HL-60 (cell line): ENCODE data around the gene NHERF2.

Source experiments
- DNase-seq, 2 experiments: peaks; one replicate each; pipeline ENCODE4 v3.0.0-alpha.2; 2010 to 2020; ENCODE audit warnings: low read depth in 1 of 2, low spot score in 1 of 2
- H3K27ac ChIP-seq: fragments of 250-450 bp; sonication (Bioruptor Pico); replicated peaks from 2 replicates; pipeline ENCODE4 v1.5.1; 2020; ENCODE audit warnings: mild to moderate bottlenecking, moderate library complexity
- H3K27me3 ChIP-seq: fragments of 250-450 bp; sonication (Bioruptor Pico); 2 replicates; pipeline ENCODE4 v1.5.1; 2021; ENCODE audit warnings: mild to moderate bottlenecking, moderate library complexity; ENCODE audit not compliant: insufficient read depth, poor library complexity, severe bottlenecking
- H3K4me3 ChIP-seq: replicated peaks from 2 replicates; pipeline ENCODE4 v1.5.1; 2011; ENCODE audit warnings: mild to moderate bottlenecking, control low read depth, low read length; ENCODE audit not compliant: insufficient read depth
- GABPA ChIP-seq: IDR thresholded peaks from 2 replicates; pipeline ENCODE4 v1.6.1; 2012; ENCODE audit warnings: low read depth
- POLR2AphosphoS5 ChIP-seq: IDR thresholded peaks from 2 replicates; pipeline ENCODE4 v1.6.1; 2012; ENCODE audit warnings: low read depth
- SPI1 ChIP-seq: IDR thresholded peaks from 2 replicates; pipeline ENCODE4 v1.6.1; 2012; ENCODE audit warnings: low read depth, mild to moderate bottlenecking, borderline replicate concordance
- TF ChIP-seq, protein P1 (sequence below): IDR thresholded peaks from 2 replicates; pipeline ENCODE4 v1.6.1; 2012; ENCODE audit warnings: low read depth; ENCODE audit not compliant: insufficient replicate concordance
- TF ChIP-seq, protein P2 (sequence below): IDR thresholded peaks from one replicate; pipeline ENCODE4 v1.5.1; 2011; ENCODE audit warnings: low read length, control low read depth, inconsistent platforms; ENCODE audit not compliant: insufficient read depth

Gene NHERF2

DNA sequence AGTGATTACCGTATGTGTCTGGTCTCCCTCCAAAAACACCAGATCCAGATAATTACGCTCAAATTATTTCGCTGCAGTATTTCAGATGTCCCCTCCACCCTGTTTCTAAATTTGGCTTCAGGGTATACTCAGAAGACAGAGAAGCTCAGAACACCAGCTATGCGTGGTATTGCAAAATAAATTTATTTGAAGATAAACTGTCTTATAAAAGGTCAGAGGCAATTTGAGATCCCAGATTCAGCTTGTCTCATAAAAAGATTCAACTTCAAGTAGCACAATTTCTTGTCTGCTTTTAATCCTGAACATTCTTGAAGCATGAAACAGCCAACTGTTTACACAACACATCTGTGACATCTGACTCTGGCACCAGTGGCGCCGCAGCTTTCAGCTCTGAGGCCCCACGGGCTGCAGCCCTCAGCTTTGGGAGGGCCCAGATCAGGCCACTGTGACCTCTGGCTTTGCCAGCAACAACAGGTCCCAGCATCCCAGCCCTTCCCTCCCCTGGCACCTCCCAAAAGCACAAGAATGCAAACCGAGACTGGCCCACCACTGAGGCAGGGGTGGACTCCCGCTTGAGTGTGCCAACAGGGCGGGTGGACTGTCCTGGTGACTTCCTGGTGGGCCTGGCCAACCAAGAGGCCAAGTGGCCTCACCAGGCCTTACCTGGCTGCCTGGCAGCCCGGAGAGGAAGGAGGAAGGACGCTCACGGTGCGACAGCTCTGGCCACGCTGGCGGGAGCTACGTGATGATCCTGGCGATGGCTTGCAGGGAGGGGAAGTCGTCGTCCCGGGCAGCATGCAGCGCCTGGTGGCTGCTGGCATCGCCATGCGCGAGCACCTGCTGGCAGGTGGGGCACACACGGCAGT, 29.0 kb upstream of the NHERF2 start:
- H3K4me3 ChIP-seq = no peak overlapping the region
- no peak for DNase-seq
- H3K27me3 ChIP-seq = no peaks in the 10 kb centered on the region
- no peak overlapping the region for H3K27ac ChIP-seq
- no peak for TF ChIP-seq POLR2AphosphoS5
- no peak for TF ChIP-seq SPI1
- TF ChIP-seq, protein P1, sequence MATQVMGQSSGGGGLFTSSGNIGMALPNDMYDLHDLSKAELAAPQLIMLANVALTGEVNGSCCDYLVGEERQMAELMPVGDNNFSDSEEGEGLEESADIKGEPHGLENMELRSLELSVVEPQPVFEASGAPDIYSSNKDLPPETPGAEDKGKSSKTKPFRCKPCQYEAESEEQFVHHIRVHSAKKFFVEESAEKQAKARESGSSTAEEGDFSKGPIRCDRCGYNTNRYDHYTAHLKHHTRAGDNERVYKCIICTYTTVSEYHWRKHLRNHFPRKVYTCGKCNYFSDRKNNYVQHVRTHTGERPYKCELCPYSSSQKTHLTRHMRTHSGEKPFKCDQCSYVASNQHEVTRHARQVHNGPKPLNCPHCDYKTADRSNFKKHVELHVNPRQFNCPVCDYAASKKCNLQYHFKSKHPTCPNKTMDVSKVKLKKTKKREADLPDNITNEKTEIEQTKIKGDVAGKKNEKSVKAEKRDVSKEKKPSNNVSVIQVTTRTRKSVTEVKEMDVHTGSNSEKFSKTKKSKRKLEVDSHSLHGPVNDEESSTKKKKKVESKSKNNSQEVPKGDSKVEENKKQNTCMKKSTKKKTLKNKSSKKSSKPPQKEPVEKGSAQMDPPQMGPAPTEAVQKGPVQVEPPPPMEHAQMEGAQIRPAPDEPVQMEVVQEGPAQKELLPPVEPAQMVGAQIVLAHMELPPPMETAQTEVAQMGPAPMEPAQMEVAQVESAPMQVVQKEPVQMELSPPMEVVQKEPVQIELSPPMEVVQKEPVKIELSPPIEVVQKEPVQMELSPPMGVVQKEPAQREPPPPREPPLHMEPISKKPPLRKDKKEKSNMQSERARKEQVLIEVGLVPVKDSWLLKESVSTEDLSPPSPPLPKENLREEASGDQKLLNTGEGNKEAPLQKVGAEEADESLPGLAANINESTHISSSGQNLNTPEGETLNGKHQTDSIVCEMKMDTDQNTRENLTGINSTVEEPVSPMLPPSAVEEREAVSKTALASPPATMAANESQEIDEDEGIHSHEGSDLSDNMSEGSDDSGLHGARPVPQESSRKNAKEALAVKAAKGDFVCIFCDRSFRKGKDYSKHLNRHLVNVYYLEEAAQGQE = no peak
- TF ChIP-seq, protein P2, sequence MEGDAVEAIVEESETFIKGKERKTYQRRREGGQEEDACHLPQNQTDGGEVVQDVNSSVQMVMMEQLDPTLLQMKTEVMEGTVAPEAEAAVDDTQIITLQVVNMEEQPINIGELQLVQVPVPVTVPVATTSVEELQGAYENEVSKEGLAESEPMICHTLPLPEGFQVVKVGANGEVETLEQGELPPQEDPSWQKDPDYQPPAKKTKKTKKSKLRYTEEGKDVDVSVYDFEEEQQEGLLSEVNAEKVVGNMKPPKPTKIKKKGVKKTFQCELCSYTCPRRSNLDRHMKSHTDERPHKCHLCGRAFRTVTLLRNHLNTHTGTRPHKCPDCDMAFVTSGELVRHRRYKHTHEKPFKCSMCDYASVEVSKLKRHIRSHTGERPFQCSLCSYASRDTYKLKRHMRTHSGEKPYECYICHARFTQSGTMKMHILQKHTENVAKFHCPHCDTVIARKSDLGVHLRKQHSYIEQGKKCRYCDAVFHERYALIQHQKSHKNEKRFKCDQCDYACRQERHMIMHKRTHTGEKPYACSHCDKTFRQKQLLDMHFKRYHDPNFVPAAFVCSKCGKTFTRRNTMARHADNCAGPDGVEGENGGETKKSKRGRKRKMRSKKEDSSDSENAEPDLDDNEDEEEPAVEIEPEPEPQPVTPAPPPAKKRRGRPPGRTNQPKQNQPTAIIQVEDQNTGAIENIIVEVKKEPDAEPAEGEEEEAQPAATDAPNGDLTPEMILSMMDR = no peak
- no peak for TF ChIP-seq GABPA

DNA sequence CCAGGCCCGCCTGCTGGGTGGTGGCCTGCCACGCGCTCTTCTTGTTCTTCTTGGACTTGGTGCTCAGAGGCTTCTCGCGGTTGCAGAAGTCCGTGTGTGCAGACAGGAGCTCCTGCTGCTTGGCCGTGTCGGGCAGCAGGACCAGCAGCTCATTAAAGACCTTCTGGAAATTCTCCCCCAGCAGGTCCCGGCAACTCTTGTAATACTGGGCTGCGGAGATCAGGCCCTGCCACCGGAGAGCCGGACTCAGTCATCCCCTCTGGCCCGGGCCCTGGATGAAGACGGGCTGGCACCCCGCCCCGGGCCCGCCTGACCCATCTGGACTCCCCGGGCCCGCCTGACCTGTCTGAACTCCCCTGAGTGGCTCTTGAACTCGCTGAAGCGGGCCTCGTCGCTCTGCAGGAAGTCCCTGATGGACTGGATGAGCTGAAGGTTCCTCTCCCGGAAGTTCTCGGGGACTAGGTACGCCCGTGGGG, 28.3 kb upstream of the NHERF2 start:
- DNase-seq = no peak
- Histone ChIP-seq H3K27me3 (no peaks in the 10 kb centered on the region), H3K4me3 (no peak overlapping the region), H3K27ac (no peak overlapping the region)
- TF ChIP-seq, protein P1 = no peak
- TF ChIP-seq SPI1 = no peak
- no peak for TF ChIP-seq GABPA
- TF ChIP-seq, protein P2 = no peak
- no peak for TF ChIP-seq POLR2AphosphoS5

DNA sequence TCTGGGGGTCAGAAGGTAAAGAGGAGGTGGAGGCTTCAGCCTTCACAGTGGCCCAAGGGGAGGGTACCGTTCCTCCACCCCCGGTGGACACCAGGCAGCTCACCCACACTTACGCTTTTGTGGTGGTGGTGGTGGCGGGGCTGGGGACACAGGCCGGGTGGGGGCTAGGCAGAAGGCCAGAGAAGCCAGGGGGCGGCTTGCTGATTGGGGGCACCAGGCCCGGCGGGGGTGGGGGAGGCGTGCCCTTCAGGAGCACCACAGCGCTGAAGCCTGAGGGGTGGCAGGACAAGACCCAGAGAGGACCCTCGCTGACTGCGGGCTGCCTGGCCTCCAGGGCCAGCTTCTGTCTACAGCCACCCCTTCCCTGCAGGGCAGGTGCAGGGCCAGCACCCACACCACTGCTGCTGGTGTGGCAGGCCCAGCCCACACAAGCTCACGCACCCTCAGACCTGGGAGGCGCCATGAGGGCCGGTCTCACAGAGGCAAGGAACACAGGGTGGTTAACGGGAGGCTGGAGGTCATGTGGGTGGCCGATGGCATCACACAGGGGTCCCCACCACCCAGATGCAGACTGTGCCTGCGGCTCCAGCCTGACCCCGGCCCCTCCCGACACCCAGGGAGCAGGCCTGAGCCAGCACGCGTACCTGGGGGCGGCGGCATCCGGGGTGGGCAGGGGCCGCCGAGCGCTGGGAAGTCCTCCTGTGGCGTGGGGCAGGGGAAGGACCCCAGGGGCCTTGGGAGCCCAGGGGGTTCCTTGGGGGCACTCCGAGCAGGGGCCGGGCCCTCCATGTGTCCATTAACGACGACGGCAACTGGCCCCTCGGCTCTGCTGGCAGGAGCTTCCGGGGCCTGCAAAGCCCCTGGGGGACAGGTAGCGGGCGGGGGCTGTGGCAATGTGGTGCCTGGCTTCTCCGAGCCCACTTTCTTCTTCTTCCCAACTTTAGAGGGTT, 27.6 kb upstream of the NHERF2 start:
- no peak for DNase-seq
- Histone ChIP-seq H3K4me3 (no peak overlapping the region), H3K27ac (no peak overlapping the region), H3K27me3 (no peaks in the 10 kb centered on the region)
- TF ChIP-seq POLR2AphosphoS5 = no peak
- no peak for TF ChIP-seq SPI1
- TF ChIP-seq, protein P1 = no peak
- TF ChIP-seq, protein P2 = no peak
- TF ChIP-seq GABPA = no peak
